Activated naive CD4-positive, alpha-beta T cell treated with anti-CD3 and anti-CD28 coated beads, Interleukin-2, amount 50 U/mL, for 72 hours (primary cell): Measurements from ENCODE around the gene MALAT1. TPM values are rescaled to one million over a fixed set of nuclear protein-coding genes. Genes with fewer than 3 reads are reported as not detected.
A peak's percentile ranks its signal among the peaks of the same experiment; 100 is the strongest.
"Not testable (repeated sequence)": the region's sequence is repeated elsewhere in the genome, so short reads cannot be mapped to it uniquely, and the experiment has no call there.

Experiments
- ATAC-seq, 2 donors: fragments of 150-1000 bp; cut with Tn5 transposase; 2 replicates each; pipeline ENCODE4 v1.10.0; 2021; ENCODE audit warnings: mild to moderate bottlenecking in 2 of 2, moderate library complexity in 2 of 2
- DNase-seq, 2 donors: peaks; one replicate each; pipeline ENCODE4 v3.0.0; 2021 to 2022; ENCODE audit warnings: low spot score in 2 of 2
- H3K27ac Mint-ChIP-seq, 2 donors: one replicate each; pipeline ENCODE4 v1.8.0; 2022; ENCODE audit warnings: mild to moderate bottlenecking in 2 of 2, mixed read lengths in 2 of 2
- H3K36me3 Mint-ChIP-seq, 2 donors: one replicate each; pipeline ENCODE4 v1.8.0; 2022; ENCODE audit warnings: mixed read lengths in 2 of 2
- H3K9me3 Mint-ChIP-seq, 2 donors: one replicate each; pipeline ENCODE4 v1.8.0; 2022; ENCODE audit warnings: mixed read lengths in 2 of 2
- total RNA-seq, 2 donors: library from RNA; stranded (reverse); gene quantifications; one replicate each; pipeline ENCODE4 v1.2.3, GENCODE V29; 2022

Gene MALAT1
- total RNA-seq, 2 donors from 2014 or later: 7,127 to 16,609 TPM

DNA sequence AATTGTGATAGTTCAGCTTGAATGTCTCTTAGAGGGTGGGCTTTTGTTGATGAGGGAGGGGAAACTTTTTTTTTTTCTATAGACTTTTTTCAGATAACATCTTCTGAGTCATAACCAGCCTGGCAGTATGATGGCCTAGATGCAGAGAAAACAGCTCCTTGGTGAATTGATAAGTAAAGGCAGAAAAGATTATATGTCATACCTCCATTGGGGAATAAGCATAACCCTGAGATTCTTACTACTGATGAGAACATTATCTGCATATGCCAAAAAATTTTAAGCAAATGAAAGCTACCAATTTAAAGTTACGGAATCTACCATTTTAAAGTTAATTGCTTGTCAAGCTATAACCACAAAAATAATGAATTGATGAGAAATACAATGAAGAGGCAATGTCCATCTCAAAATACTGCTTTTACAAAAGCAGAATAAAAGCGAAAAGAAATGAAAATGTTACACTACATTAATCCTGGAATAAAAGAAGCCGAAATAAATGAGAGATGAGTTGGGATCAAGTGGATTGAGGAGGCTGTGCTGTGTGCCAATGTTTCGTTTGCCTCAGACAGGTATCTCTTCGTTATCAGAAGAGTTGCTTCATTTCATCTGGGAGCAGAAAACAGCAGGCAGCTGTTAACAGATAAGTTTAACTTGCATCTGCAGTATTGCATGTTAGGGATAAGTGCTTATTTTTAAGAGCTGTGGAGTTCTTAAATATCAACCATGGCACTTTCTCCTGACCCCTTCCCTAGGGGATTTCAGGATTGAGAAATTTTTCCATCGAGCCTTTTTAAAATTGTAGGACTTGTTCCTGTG lies 3.9 kb downstream of the MALAT1 start:
- Mint-ChIP-seq H3K36me3 (peaks cover 0 to 39% of the 10 kb centered on the region in 2 donors), H3K27ac (no peak overlapping the region), H3K9me3 (peaks cover 0 to 3% of the 10 kb centered on the region in 2 donors)
- DNase-seq: no peak
- no peak for ATAC-seq

DNA sequence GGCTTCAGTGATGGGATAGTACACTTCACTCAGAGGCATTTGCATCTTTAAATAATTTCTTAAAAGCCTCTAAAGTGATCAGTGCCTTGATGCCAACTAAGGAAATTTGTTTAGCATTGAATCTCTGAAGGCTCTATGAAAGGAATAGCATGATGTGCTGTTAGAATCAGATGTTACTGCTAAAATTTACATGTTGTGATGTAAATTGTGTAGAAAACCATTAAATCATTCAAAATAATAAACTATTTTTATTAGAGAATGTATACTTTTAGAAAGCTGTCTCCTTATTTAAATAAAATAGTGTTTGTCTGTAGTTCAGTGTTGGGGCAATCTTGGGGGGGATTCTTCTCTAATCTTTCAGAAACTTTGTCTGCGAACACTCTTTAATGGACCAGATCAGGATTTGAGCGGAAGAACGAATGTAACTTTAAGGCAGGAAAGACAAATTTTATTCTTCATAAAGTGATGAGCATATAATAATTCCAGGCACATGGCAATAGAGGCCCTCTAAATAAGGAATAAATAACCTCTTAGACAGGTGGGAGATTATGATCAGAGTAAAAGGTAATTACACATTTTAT lies 4.6 kb downstream of the MALAT1 start:
- no peak for DNase-seq
- ATAC-seq: no peak
- Mint-ChIP-seq H3K9me3 (peaks cover 0 to 3% of the 10 kb centered on the region in 2 donors), H3K27ac (no peak overlapping the region), H3K36me3 (peaks cover 0 to 39% of the 10 kb centered on the region in 2 donors)

DNA sequence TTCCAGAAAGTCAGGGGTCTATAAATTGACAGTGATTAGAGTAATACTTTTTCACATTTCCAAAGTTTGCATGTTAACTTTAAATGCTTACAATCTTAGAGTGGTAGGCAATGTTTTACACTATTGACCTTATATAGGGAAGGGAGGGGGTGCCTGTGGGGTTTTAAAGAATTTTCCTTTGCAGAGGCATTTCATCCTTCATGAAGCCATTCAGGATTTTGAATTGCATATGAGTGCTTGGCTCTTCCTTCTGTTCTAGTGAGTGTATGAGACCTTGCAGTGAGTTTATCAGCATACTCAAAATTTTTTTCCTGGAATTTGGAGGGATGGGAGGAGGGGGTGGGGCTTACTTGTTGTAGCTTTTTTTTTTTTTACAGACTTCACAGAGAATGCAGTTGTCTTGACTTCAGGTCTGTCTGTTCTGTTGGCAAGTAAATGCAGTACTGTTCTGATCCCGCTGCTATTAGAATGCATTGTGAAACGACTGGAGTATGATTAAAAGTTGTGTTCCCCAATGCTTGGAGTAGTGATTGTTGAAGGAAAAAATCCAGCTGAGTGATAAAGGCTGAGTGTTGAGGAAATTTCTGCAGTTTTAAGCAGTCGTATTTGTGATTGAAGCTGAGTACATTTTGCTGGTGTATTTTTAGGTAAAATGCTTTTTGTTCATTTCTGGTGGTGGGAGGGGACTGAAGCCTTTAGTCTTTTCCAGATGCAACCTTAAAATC lies 5.3 kb downstream of the MALAT1 start:
- Mint-ChIP-seq H3K27ac (no peak overlapping the region), H3K9me3 (peaks cover 0 to 3% of the 10 kb centered on the region in 2 donors), H3K36me3 (peaks cover 0 to 39% of the 10 kb centered on the region in 2 donors)
- DNase-seq (no peak), ATAC-seq (no peak)

DNA sequence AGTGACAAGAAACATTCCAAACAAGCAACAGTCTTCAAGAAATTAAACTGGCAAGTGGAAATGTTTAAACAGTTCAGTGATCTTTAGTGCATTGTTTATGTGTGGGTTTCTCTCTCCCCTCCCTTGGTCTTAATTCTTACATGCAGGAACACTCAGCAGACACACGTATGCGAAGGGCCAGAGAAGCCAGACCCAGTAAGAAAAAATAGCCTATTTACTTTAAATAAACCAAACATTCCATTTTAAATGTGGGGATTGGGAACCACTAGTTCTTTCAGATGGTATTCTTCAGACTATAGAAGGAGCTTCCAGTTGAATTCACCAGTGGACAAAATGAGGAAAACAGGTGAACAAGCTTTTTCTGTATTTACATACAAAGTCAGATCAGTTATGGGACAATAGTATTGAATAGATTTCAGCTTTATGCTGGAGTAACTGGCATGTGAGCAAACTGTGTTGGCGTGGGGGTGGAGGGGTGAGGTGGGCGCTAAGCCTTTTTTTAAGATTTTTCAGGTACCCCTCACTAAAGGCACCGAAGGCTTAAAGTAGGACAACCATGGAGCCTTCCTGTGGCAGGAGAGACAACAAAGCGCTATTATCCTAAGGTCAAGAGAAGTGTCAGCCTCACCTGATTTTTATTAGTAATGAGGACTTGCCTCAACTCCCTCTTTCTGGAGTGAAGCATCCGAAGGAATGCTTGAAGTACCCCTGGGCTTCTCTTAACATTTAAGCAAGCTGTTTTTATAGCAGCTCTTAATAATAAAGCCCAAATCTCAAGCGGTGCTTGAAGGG lies 6.0 kb downstream of the MALAT1 start:
- no peak overlapping the region for H3K27ac Mint-ChIP-seq

DNA sequence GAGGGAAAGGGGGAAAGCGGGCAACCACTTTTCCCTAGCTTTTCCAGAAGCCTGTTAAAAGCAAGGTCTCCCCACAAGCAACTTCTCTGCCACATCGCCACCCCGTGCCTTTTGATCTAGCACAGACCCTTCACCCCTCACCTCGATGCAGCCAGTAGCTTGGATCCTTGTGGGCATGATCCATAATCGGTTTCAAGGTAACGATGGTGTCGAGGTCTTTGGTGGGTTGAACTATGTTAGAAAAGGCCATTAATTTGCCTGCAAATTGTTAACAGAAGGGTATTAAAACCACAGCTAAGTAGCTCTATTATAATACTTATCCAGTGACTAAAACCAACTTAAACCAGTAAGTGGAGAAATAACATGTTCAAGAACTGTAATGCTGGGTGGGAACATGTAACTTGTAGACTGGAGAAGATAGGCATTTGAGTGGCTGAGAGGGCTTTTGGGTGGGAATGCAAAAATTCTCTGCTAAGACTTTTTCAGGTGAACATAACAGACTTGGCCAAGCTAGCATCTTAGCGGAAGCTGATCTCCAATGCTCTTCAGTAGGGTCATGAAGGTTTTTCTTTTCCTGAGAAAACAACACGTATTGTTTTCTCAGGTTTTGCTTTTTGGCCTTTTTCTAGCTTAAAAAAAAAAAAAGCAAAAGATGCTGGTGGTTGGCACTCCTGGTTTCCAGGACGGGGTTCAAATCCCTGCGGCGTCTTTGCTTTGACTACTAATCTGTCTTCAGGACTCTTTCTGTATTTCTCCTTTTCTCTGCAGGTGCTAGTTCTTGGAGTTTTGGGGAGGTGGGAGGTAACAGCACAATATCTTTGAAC lies 6.8 kb downstream of the MALAT1 start:
- DNase-seq: no peak
- peaks cover 0 to 3% of the 10 kb centered on the region in 2 donors for H3K9me3 Mint-ChIP-seq

More for the DNA sequence above, 6.0 kb downstream of the MALAT1 start:
- H3K36me3 Mint-ChIP-seq: peaks cover 0 to 39% of the 10 kb centered on the region in 2 donors
- peaks cover 0 to 3% of the 10 kb centered on the region in 2 donors for H3K9me3 Mint-ChIP-seq
- DNase-seq (no peak), ATAC-seq (no peak)

DNA sequence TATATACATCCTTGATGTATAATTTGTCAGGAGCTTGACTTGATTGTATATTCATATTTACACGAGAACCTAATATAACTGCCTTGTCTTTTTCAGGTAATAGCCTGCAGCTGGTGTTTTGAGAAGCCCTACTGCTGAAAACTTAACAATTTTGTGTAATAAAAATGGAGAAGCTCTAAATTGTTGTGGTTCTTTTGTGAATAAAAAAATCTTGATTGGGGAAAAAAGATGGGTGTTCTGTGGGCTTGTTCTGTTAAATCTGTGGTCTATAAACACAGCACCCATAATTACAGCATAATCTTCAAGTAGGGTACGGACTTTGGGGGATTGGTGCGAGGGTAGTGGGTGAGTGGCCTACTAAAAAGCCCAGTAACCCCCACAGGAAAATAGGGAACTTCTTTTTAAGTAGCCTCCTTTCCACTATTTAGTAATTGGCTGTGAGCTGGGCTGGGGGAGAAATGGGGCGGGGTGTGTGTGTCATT lies 7.5 kb downstream of the MALAT1 start:
- Mint-ChIP-seq H3K27ac (no peak overlapping the region), H3K36me3 (peaks cover 0 to 39% of the 10 kb centered on the region in 2 donors), H3K9me3 (no peaks in the 10 kb centered on the region)
- ATAC-seq (no peak), DNase-seq (no peak)

More for the DNA sequence above, 6.8 kb downstream of the MALAT1 start:
- peaks cover 0 to 39% of the 10 kb centered on the region in 2 donors for H3K36me3 Mint-ChIP-seq
- ATAC-seq: no peak
- no peak overlapping the region for H3K27ac Mint-ChIP-seq

DNA sequence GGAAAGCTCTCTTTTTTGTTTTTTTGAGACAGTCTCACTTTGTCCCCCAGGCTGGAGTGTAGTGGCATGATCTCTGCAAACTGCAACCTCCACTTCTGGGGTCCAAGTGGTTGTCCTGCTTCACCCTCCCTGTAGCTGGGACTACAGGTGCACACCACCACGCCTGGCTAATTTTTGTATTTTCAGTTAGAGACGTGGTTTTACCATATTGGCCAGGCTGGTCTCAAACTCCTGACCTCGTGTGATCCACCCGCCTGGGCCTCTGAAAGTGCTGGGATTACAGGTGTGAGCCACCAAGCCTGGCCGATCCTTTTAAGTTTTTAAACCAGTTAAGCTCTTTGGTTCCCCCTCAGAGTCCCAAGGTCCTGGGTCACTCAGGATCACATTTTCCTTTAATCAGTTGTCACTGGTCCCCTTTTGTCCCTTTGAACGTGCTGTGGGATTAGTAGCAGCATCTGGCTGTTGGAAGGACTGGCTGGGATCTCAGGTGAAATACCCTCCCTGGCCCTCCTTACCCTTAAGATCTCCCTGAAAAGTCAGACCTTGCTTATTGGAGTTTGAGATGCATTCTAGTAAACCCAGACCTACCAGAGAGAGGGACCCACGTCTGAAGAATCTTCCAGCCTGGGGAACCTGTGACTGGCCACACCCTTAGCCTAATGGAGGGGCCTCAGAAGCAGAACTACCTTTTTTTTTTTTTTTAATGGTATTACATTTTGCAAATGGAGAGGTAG lies 8.1 kb downstream of the MALAT1 start:
- ATAC-seq (peak; percentile 44 to 46), DNase-seq (peak in 1 of 2 donors; percentile 74)
- Mint-ChIP-seq H3K9me3 (no peaks in the 10 kb centered on the region), H3K27ac (no peak overlapping the region), H3K36me3 (peaks cover 0 to 39% of the 10 kb centered on the region in 2 donors)

DNA sequence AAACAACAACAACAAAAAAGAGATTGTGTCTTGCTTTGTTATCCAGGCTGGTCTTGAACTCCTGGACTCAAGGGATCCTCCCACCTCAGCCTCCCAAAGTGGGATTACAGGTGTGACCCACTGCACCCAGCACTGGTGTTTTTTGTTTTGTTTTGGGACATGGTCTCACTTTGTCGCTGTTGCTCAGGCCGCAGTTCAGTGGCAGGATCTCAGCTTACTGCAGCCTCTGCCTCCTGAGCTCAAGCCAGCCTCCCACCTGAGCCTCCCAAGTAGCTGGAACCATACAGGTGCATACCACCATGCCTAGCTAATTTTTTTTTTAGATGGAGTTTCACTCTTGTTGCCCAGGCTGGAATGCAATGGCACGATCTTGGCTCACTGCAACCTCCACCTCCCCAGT lies 13.5 kb downstream of the MALAT1 start:
- H3K36me3 Mint-ChIP-seq, H3K9me3 Mint-ChIP-seq, ATAC-seq, H3K27ac Mint-ChIP-seq, DNase-seq: not testable (repeated sequence)

DNA sequence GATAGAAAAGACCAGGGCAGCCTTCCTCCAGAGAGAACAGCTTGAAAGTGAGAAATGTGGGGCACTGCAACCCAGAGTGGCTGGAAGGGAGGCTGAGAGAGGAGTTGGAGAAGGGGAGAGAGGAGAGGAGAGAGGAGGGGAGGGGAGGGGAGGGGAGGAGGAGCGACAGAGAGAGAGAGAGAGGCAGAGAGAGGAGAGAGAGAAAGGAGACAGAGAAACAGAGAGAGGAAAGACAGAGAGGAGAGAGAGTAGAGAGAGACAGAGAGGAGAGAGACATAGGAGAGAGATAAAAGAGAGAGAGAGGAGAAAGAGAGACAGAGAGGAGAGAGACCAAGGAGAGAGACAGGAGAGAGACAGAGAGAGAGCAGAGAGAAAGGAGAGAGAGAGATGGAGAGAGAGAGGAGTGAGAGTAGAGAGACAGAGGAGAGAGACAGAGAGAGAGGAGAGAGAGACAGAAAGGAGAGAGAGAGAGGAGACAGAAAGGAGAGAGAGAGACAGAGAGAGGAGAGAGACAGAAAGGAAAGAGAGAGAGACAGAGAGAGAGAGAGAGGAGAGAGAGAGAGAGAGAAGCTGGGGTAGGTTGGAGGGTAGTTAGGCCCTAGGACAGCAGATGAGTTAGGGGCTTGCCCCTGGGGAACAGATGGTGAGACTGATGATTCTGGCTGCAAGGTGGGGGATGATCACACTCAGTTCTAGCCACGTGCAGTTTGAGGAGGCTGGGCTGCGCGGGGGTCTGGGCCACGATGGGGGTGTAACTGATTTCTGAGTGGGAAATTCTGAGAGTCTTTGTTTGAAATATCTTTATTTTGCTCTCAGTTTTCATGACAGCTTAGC lies 17.5 kb downstream of the MALAT1 start:
- ATAC-seq: peak in 1 of 2 donors; percentile 50
- no peak for DNase-seq
- Mint-ChIP-seq H3K9me3 (no peaks in the 10 kb centered on the region), H3K36me3 (no peaks in the 10 kb centered on the region), H3K27ac (peak overlapping the region; percentile 25 to 55)

DNA sequence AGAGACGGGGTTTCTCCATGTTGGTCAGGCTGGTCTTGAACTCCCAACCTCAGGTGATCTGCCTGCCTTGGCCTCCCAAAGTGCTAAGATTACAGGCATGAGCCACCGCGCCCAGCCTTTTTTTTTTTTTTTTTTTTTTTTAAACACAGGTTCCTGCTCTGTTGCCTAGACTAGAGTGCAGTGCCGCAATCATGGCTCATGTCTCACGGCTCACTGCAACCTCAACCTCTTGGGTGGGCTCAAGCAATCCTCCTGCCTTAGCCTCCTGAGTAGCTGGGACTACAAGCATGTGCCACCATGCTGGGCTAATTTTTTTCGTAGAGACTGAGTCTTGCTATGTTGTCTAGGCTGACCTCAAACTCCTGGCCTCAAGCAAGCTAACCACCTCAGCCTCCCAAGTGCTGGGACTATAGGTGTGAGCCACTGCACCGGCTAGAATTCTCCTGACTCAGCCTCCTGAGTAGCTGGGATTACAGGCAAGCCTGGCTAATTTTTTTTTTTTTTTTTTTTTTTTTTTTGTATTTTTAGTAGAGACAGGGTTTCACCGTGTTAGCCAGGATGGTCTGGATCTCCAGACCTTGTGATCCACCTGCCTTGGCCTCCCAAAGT lies 20.2 kb downstream of the MALAT1 start:
- not testable (repeated sequence) for H3K9me3 Mint-ChIP-seq, ATAC-seq, H3K36me3 Mint-ChIP-seq, H3K27ac Mint-ChIP-seq, DNase-seq

DNA sequence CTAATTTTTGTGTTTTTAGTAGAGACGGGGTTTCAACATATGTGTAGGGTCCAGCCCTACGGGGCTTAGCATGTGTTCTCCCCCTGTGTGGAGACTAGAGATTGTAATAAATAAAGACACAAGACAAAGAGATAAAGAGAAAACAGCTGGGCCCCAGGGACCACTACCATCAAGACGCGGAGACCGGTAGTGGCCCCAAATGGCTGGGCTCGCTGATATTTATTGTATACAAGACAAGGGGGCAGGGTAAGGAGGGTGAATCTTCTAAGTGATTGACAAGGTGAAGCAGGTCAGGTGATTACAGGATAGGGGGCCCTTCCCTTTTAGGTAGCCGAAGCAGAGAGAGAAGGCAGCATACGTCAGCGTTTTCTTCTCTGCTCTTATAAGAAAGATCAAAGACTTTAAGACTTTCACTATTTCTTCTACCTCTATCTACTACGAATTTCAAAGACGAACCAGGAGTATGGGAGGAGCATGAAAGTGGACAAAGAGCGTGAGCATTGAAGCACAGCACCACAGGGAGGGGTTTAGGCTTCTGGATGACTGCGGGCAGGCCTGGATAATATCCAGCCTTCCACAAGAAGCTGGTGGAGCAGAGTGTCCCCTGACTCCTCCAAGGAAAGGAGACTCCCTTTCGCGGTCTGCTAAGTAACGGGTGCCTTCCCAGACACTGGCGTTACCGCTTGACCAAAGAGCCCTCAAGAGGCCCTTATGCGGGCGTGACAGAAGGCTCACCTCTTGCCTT lies 23.1 kb downstream of the MALAT1 start:
- H3K36me3 Mint-ChIP-seq, ATAC-seq, DNase-seq, H3K9me3 Mint-ChIP-seq: not testable (repeated sequence)
- peak overlapping the region; percentile 69 to 77 for H3K27ac Mint-ChIP-seq

DNA sequence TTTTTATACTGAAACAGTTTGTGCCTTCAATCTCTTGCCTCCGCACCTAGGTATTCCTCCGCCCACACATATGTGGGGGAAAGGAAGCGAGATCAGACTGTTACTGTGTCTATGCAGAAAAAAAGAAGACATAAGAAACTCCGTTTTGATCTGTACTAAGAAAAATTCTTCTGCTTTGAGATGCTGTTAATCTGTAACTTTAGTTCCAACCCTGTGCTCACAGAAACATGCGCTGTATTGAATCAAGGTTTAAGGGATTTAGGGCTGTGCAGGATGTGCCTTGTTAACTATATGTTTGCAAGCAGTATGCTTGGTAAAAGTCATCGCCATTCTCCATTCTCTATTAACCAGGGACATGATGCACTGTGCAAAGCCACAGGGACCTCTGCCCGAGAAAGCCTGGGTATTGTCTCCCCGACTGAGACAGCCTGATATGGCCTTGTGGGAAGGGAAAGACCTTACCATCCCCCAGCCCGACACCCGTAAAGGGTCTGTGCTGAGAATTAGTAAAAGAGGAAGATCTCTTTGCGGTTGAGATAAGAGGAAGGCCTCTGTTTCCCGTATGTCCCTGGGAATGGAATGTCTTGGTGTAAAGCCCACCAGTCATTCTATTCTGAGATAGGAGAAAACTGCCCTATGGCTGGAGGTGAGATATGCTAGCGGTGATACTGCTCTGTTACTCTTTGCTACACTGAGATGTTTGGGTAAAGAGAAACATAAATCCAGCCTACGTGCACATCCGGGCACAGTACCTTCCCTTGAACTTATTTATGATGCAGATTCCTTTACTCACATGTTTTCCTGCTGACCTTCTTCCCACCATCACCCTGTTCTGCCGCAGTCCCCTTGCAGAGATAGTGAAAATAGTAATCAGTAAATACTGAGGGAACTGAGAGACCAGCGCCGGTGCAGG lies 24.1 kb downstream of the MALAT1 start:
- DNase-seq: not testable (repeated sequence)
- ATAC-seq: peak; percentile 19 to 23

DNA sequence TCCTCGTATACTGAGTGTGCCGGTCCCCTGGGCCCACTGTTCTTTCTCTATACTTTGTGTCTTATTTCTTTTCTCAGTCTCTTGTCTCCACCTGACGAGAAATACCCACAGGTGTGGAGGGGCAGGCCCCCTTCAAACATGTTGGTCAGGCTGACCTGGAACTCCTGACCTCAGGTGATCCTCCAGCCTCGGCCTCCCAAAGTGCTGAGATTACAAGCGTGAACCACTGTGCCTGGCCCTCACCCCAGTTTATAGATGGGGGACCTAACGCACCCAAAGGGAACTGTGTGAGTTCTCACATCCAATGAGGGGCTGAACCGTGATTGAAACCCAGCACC lies 24.8 kb downstream of the MALAT1 start:
- ATAC-seq: peak in 1 of 2 donors; percentile 12
- not testable (repeated sequence) for DNase-seq, H3K36me3 Mint-ChIP-seq, H3K9me3 Mint-ChIP-seq
- peak overlapping the region; percentile 73 to 85 for H3K27ac Mint-ChIP-seq

More for the DNA sequence above, 24.1 kb downstream of the MALAT1 start:
- not testable (repeated sequence) for H3K9me3 Mint-ChIP-seq, H3K36me3 Mint-ChIP-seq
- peak overlapping the region; percentile 73 to 85 for H3K27ac Mint-ChIP-seq
